ENCODE measurements around the gene SRGAP2C.
"Not testable (repeated sequence)": the region's sequence is repeated elsewhere in the genome, so short reads cannot be mapped to it uniquely, and the experiment has no call there.

Gene SRGAP2C

DNA sequence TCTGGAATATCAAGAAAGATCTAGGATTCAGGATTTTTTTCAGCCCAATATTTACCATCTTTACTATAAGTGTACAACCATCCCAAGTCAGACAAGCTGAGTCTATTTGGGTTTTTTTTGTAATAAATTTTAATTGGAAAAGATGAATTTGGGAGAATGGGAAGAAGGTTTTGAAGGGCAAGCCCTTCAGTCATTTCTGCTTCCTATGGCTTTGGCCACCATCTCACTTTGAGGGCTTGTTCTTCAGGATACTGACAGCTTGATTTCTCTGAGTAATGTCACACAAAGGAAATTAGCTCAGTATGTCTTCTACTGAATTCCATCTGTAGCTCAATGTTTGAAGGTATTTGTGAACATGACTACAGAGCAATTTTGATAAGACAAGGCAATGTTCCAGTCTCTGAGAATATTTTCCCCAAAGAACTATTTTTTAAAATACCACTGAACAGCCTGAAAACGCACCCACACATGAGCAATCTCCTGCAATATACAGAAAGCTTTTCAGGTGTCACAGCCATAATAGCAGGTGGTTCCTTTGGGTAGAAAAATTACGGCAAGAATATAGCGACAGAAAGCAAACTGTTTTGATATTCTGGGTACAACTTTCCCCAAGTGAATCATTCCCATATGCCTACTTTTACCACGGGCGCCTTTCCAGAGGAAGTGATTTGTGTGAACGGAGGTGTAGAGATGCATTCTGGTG, 23.4 kb upstream of the SRGAP2C start:
- H3K9me3 ChIP-seq (ENCODE audit: control insufficient read depth, low read length); DNase-seq (ENCODE audit: low read depth); H3K4me3 ChIP-seq (ENCODE audit: low read length); H3K36me3 ChIP-seq (ENCODE audit: control insufficient read depth, insufficient read depth, low read length, severe bottlenecking); H3K9ac ChIP-seq (ENCODE audit: low read length); H3K4me1 ChIP-seq (ENCODE audit: control insufficient read depth, insufficient read depth, low read length); H3K27me3 ChIP-seq (replicated peaks; ENCODE audit: control insufficient read depth, insufficient read depth, low read length): not testable (repeated sequence)

DNA sequence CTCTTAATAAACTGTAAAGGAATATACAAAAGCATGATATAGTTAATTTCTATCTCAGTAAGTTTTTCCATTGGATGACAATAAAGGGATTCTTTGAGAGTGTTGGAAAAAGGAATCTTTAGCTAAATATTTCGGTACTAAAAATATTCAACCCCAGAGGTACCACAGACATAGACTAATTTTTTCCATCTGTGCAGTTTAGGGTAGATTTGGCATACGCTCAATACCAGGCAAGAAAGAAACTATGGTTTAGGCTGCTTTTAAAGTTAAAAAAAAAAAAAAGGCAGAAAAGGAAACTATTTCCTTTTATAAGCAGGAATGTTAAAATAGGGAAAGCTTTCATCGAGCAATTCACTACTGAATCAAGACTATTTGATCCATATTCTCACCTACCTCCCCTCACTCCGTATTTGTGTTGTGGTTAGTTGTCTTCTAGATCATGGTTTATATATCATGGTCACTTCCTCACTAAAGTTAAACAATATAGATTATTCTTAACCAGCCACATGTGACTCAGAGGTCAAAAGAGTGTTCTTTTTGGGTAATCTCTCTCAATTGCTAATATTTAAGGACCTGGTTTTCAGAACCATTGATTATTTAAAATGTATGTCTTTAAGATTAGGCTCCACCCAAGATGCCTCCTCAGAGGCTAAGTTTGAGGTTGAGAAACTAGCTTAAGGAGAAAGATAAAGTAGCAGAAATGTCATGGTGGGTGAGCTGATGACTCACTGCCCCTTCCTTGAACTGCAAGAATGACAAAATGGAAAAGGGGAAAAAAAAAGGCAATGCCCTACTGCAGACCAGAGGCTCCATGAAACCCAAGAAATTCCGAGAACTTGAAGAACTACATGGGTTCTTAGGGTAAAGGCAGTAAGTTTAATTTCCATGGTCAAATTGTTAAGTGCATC, 20.7 kb upstream of the SRGAP2C start:
- peak; percentile 70 for DNase-seq (ENCODE audit: low read depth)
- not testable (repeated sequence) for H3K27me3 ChIP-seq (replicated peaks; ENCODE audit: control insufficient read depth, insufficient read depth, low read length); H3K9me3 ChIP-seq (ENCODE audit: control insufficient read depth, low read length); H3K9ac ChIP-seq (ENCODE audit: low read length); H3K4me3 ChIP-seq (ENCODE audit: low read length); H3K36me3 ChIP-seq (ENCODE audit: control insufficient read depth, insufficient read depth, low read length, severe bottlenecking); H3K4me1 ChIP-seq (ENCODE audit: control insufficient read depth, insufficient read depth, low read length)

DNA sequence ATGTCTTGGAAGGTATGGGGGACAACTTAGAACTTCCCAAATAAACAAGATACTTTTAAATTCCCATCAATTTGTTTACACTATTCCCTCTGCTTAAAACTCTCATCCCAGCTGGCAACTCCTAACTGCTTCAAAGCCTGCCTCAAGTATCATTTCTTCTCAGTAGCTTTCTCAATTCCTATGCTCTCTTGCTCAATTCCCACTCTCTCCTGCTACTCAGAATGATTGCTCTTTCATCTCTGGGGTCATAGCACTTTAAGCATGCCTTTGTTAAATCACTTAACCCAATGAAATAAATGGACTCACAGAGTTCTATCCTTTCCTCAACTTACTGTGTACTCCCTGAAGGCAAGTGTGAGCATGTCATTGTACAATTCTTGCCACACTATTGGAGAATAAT, 19.5 kb upstream of the SRGAP2C start:
- H3K27me3 ChIP-seq (replicated peaks; ENCODE audit: control insufficient read depth, insufficient read depth, low read length); H3K4me1 ChIP-seq (ENCODE audit: control insufficient read depth, insufficient read depth, low read length); H3K36me3 ChIP-seq (ENCODE audit: control insufficient read depth, insufficient read depth, low read length, severe bottlenecking); H3K9ac ChIP-seq (ENCODE audit: low read length); H3K4me3 ChIP-seq (ENCODE audit: low read length); H3K9me3 ChIP-seq (ENCODE audit: control insufficient read depth, low read length): not testable (repeated sequence)
- peak; percentile 66 for DNase-seq (ENCODE audit: low read depth)

DNA sequence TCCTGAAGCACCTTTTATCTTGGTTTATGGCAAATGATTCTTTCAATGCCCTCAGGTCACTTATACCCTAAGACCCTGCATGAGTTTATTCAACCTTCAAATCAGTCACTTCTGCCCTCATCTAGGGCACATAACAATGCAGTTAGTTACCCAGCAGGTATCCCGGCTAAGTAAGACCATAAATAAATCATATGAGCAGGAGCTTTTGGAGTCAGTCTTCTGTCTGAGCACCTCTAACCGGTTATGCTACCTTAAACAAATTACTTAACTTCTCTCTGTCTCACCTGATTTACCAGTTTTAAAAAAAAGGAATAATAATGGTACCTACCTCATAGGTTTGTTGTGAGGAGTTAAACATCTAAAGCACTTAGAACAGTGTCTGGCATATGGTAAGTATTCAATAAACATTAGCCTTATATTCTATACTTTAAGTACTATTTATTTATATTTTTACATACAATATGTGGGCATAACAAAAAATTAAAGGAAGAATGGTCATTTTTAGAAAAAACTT, 17.5 kb upstream of the SRGAP2C start:
- not testable (repeated sequence) for H3K9ac ChIP-seq (ENCODE audit: low read length); H3K9me3 ChIP-seq (ENCODE audit: control insufficient read depth, low read length); H3K4me3 ChIP-seq (ENCODE audit: low read length); H3K27me3 ChIP-seq (replicated peaks; ENCODE audit: control insufficient read depth, insufficient read depth, low read length); DNase-seq (ENCODE audit: low read depth); H3K36me3 ChIP-seq (ENCODE audit: control insufficient read depth, insufficient read depth, low read length, severe bottlenecking); H3K4me1 ChIP-seq (ENCODE audit: control insufficient read depth, insufficient read depth, low read length)

DNA sequence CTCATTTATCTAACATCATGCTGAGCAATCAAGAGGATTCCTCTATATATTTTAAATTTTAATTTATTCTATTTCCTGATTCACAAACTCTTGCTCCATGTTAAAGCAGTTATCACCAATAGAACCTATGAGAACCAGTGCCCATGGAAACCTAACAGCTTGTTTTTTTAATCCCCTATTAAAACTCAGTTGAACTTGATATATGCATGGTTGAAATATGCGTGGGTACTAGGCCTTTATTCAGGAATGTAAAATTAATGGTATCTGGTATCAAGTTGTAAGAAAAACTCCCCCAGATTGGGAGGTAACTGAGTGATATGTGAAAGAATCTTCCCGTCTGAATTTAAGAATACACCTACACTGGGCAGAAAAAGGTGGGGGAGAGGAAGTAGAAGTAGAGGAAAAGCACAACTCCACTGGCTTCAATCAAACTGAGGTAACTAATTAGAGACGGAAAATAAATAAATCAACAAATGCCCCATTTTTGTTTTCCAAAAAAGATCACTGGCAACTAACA, 16.6 kb upstream of the SRGAP2C start:
- not testable (repeated sequence) for H3K4me3 ChIP-seq (ENCODE audit: low read length); DNase-seq (ENCODE audit: low read depth); H3K9ac ChIP-seq (ENCODE audit: low read length); H3K27me3 ChIP-seq (replicated peaks; ENCODE audit: control insufficient read depth, insufficient read depth, low read length); H3K9me3 ChIP-seq (ENCODE audit: control insufficient read depth, low read length); H3K4me1 ChIP-seq (ENCODE audit: control insufficient read depth, insufficient read depth, low read length); H3K36me3 ChIP-seq (ENCODE audit: control insufficient read depth, insufficient read depth, low read length, severe bottlenecking)

DNA sequence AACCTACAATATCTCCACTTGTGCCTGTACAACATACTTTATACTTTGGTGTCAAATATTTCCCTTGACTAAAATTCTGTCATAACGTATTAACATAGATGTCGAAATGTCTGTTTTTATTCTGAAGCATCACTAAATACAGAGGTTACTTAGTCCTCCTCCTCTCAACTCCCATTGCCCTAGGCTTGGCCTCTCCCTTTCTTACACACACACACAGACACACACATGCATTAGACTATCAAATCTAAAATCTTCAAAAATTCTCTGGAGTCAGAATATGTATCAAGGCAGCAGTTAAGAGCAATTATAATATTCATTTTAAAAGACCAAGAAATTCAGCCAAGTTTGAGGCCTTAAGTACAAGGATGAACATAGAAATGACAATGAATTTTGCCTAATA, 8.1 kb upstream of the SRGAP2C start:
- H3K4me3 ChIP-seq (ENCODE audit: low read length); H3K9me3 ChIP-seq (ENCODE audit: control insufficient read depth, low read length); H3K9ac ChIP-seq (ENCODE audit: low read length); DNase-seq (ENCODE audit: low read depth); H3K36me3 ChIP-seq (ENCODE audit: control insufficient read depth, insufficient read depth, low read length, severe bottlenecking); H3K4me1 ChIP-seq (ENCODE audit: control insufficient read depth, insufficient read depth, low read length); H3K27me3 ChIP-seq (replicated peaks; ENCODE audit: control insufficient read depth, insufficient read depth, low read length): not testable (repeated sequence)

DNA sequence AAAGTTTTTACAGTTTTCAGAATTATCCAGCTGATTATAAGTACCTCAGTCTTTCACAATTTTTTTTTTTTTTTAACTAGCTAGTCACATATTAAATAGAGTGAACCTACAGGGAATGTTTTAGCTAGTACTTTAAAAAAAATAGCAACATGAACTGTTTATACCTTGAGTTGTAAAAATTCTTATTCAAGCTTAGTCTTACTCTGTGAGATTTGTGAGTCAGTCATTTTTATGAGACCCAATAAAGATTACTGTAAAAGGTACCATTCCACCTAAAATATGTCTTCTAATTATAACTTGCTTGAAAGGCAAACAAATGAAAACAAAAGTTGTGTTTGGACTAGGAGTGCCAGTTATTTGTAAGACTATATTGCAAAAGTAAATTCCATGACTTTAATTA, 6.6 kb upstream of the SRGAP2C start:
- not testable (repeated sequence) for H3K36me3 ChIP-seq (ENCODE audit: control insufficient read depth, insufficient read depth, low read length, severe bottlenecking); H3K9me3 ChIP-seq (ENCODE audit: control insufficient read depth, low read length); H3K27me3 ChIP-seq (replicated peaks; ENCODE audit: control insufficient read depth, insufficient read depth, low read length); H3K4me1 ChIP-seq (ENCODE audit: control insufficient read depth, insufficient read depth, low read length); H3K9ac ChIP-seq (ENCODE audit: low read length); H3K4me3 ChIP-seq (ENCODE audit: low read length); DNase-seq (ENCODE audit: low read depth)

DNA sequence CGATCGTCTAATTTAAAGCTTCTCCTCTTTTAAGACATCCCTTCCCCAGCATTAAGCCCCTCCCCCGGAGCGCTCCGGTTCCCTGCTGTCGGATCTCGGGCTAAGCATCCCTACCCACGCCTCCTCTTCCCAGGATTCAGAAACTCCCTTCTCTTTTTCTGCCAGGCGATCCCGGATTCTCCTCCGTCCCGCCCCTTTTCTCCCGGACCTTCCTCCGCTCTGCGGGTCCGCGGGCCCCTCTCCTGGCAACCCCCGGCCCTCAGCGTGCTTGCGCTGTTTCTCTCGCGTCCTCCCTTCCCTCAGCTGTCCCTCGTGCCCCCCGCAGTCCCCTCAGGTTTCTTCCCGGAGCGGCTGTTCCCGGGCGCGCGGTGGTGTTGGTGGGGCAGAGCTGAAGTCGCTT, 908 bp upstream of the SRGAP2C start:
- H3K4me1 ChIP-seq (ENCODE audit: control insufficient read depth, insufficient read depth, low read length); H3K9ac ChIP-seq (ENCODE audit: low read length); DNase-seq (ENCODE audit: low read depth); H3K27me3 ChIP-seq (replicated peaks; ENCODE audit: control insufficient read depth, insufficient read depth, low read length); H3K9me3 ChIP-seq (ENCODE audit: control insufficient read depth, low read length); H3K36me3 ChIP-seq (ENCODE audit: control insufficient read depth, insufficient read depth, low read length, severe bottlenecking): not testable (repeated sequence)
- peak overlapping the region; percentile 71 for H3K4me3 ChIP-seq (ENCODE audit: low read length)

DNA sequence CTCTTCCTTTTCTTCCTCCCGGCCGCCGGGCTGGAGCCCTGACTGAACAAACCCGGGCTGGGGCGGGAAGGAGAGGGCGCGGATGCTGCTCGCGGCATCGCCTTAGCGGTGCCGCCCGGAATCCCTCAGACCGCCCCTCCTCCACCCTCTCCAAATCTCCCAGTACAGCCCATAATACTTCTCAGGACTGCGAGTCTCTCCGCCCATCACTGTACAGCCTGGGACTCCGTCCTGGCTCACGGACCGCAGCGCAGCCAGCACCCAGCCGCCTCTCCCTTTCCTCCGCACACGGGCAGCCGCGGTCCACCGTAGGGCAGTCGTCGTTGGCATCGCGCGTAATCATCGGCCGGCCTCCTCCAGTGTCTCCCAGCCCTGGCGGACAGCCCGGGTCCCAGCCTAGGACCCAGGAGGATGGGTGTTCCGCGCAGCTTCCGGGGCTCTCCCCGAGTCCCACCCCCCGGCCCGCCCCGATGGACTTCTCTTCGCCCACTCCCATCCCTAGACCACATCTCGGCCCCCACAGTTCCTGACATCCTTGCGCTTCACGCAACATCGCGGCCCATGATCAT, 449 bp downstream of the SRGAP2C start:
- peak overlapping the region; percentile 66 for H3K4me3 ChIP-seq (ENCODE audit: low read length)
- H3K36me3 ChIP-seq (ENCODE audit: control insufficient read depth, insufficient read depth, low read length, severe bottlenecking); DNase-seq (ENCODE audit: low read depth); H3K27me3 ChIP-seq (replicated peaks; ENCODE audit: control insufficient read depth, insufficient read depth, low read length); H3K9me3 ChIP-seq (ENCODE audit: control insufficient read depth, low read length); H3K4me1 ChIP-seq (ENCODE audit: control insufficient read depth, insufficient read depth, low read length): not testable (repeated sequence)
- peak overlapping the region; percentile 49 for H3K9ac ChIP-seq (ENCODE audit: low read length)

DNA sequence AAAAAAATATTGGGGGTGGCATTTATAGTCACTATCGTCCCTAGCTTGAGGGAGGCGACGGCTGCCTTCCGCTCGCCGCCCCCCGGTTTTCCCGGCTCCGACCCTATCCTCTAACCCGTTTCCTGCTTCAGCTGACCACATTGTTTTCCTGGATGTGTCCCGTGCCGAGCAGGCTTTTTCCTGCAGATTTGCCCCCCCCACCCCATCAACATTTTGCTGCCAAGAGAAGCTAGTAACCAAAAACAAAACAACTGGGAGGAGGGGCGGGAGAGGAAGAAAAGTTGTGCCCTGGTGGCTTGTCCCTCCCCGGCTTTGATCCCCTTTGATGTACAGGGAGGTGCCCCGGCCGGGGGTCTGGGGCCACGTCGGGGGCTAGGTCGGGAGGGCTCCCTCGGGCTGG, 1.4 kb downstream of the SRGAP2C start:
- not testable (repeated sequence) for H3K36me3 ChIP-seq (ENCODE audit: control insufficient read depth, insufficient read depth, low read length, severe bottlenecking); H3K4me3 ChIP-seq (ENCODE audit: low read length); H3K27me3 ChIP-seq (replicated peaks; ENCODE audit: control insufficient read depth, insufficient read depth, low read length); DNase-seq (ENCODE audit: low read depth); H3K9me3 ChIP-seq (ENCODE audit: control insufficient read depth, low read length); H3K9ac ChIP-seq (ENCODE audit: low read length); H3K4me1 ChIP-seq (ENCODE audit: control insufficient read depth, insufficient read depth, low read length)

DNA sequence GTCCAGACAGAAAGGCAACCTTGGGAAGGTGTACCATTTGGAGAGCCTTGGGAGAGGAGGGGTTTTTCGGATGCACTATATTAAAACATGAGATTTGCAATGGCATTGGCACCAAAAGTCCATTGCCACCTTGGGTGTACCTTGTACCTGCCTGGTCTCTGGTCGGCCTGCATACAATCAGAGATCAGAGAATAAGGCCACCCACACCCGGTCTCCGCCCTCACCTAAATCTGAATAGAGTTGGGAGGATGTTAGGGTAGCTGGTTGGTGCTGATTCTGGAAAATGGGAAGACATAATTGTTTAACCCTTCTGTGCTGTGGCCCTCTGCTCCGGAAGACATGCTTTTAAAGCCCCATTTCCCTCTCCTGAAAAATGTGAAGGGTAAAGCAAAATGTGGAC, 3.1 kb downstream of the SRGAP2C start:
- H3K27me3 ChIP-seq (replicated peaks; ENCODE audit: control insufficient read depth, insufficient read depth, low read length); H3K36me3 ChIP-seq (ENCODE audit: control insufficient read depth, insufficient read depth, low read length, severe bottlenecking); H3K9ac ChIP-seq (ENCODE audit: low read length); DNase-seq (ENCODE audit: low read depth); H3K4me1 ChIP-seq (ENCODE audit: control insufficient read depth, insufficient read depth, low read length); H3K9me3 ChIP-seq (ENCODE audit: control insufficient read depth, low read length): not testable (repeated sequence)
- peak overlapping the region; percentile 50 for H3K4me3 ChIP-seq (ENCODE audit: low read length)

Measured in adipocyte (in vitro differentiated cells).